HG03025 (cell line): Measurements from ENCODE around the gene KAT14.
"Not testable (repeated sequence)": the region's sequence is repeated elsewhere in the genome, so short reads cannot be mapped to it uniquely, and the experiment has no call there.

ENCODE experiments used
- ATAC-seq: cut with Tn5 transposase; IDR thresholded peaks from one replicate; pipeline ENCODE4 v1.9.1; 2021; ENCODE audit warnings: mild to moderate bottlenecking, moderate library complexity; ENCODE audit not compliant: unreplicated experiment, low FRiP score

KAT14 gene

GRCh38 chr20:18215566-18215965 is 77.9 kb downstream of the KAT14 start:
- ATAC-seq = no peak

GRCh38 chr20:18218280-18218679 is 80.6 kb downstream of the KAT14 start:
- ATAC-seq = no peak

GRCh38 chr20:18223409-18223808 is 85.7 kb downstream of the KAT14 start:
- ATAC-seq = no peak

- ATAC-seq = no peak
Observed at GRCh38 chr20:18224968-18225568, 87.4 kb downstream of the KAT14 start.

- ATAC-seq = no peak
Observed at GRCh38 chr20:18225632-18226031, 88.0 kb downstream of the KAT14 start.

GRCh38 chr20:18226741-18227140 is 89.1 kb downstream of the KAT14 start:
- not testable (repeated sequence) for ATAC-seq

GRCh38 chr20:18233408-18233943 is 95.8 kb downstream of the KAT14 start:
- ATAC-seq = no peak
